GM23338 (cell line): ENCODE results near the gene CDH4. TPM values are rescaled to one million over a fixed set of nuclear protein-coding genes. Genes with fewer than 3 reads are reported as not detected.

Experiments
- ATAC-seq: fragments of 200-7000 bp; cut with Tn5 transposase; 3 replicates; pipeline ENCODE4 v1.9.1; 2020
- DNase-seq: peaks from one replicate; pipeline ENCODE4 v3.0.0-alpha.2; 2015; ENCODE audit warnings: low spot score
- H2AFZ ChIP-seq: fragments of 200-600 bp; sonication (generic); 2 replicates; pipeline ENCODE4 v1.8.0; 2016; ENCODE audit warnings: antibody characterized with exemption, mild to moderate bottlenecking, moderate library complexity
- H3F3A ChIP-seq: fragments of 200-600 bp; sonication (generic); replicated peaks from 2 replicates; pipeline ENCODE4 v1.8.0; 2017; ENCODE audit warnings: antibody characterized with exemption, mixed run types, low read depth
- H3K27ac ChIP-seq: fragments of 200-600 bp; sonication (generic); 2 replicates; pipeline ENCODE4 v1.6.1; 2016; ENCODE audit warnings: low read depth
- H3K27me3 ChIP-seq: fragments of 200-600 bp; sonication (generic); 2 replicates; pipeline ENCODE4 v1.8.0; 2016; ENCODE audit warnings: mild to moderate bottlenecking, mixed run types, moderate library complexity; ENCODE audit not compliant: insufficient read depth
- H3K36me3 ChIP-seq: fragments of 200-600 bp; sonication (generic); 2 replicates; pipeline ENCODE4 v1.8.0; 2016; ENCODE audit warnings: mild to moderate bottlenecking; ENCODE audit not compliant: insufficient read depth
- H3K4me1 ChIP-seq: fragments of 200-600 bp; sonication (generic); 2 replicates; pipeline ENCODE4 v1.8.0; 2016; ENCODE audit warnings: mild to moderate bottlenecking, moderate library complexity; ENCODE audit not compliant: insufficient read depth
- H3K4me2 ChIP-seq: fragments of 200-600 bp; sonication (generic); 2 replicates; pipeline ENCODE4 v1.7.1; 2017; ENCODE audit warnings: mixed run types
- H3K4me3 ChIP-seq: fragments of 200-600 bp; sonication (generic); 2 replicates; pipeline ENCODE4 v1.6.1; 2016; ENCODE audit warnings: mixed run types
- H3K79me2 ChIP-seq: fragments of 200-600 bp; sonication (generic); replicated peaks from 2 replicates; pipeline ENCODE4 v1.8.0; 2017; ENCODE audit warnings: mild to moderate bottlenecking; ENCODE audit not compliant: insufficient read depth
- H3K9me2 ChIP-seq: fragments of 200-600 bp; sonication (generic); 2 replicates; pipeline ENCODE4 v1.8.0; 2017; ENCODE audit not compliant: insufficient read depth
- H4K20me1 ChIP-seq: fragments of 200-600 bp; sonication (generic); replicated peaks from 2 replicates; pipeline ENCODE4 v1.8.0; 2017; ENCODE audit warnings: mild to moderate bottlenecking; ENCODE audit not compliant: insufficient read depth
- H3K27ac Mint-ChIP-seq: 2 replicates; pipeline ENCODE4 v1.8.0; 2020; ENCODE audit warnings: inconsistent platforms, mild to moderate bottlenecking, moderate library complexity, mixed read lengths
- H3K27me3 Mint-ChIP-seq: 3 replicates; pipeline ENCODE4 v1.8.0; 2022; ENCODE audit warnings: low read depth, mild to moderate bottlenecking, moderate library complexity, mixed read lengths, inconsistent platforms; ENCODE audit not compliant: insufficient read depth, poor library complexity
- H3K36me3 Mint-ChIP-seq: 3 replicates; pipeline ENCODE4 v1.8.0; 2021; ENCODE audit warnings: low read depth, mild to moderate bottlenecking, inconsistent platforms, moderate library complexity, mixed read lengths
- H3K4me1 Mint-ChIP-seq: 3 replicates; pipeline ENCODE4 v1.8.0; 2020; ENCODE audit warnings: mild to moderate bottlenecking, inconsistent platforms, mixed read lengths
- H3K4me3 Mint-ChIP-seq: 3 replicates; pipeline ENCODE4 v1.8.0; 2021; ENCODE audit warnings: moderate library complexity, mild to moderate bottlenecking, inconsistent platforms, mixed read lengths
- H3K9me3 Mint-ChIP-seq: 3 replicates; pipeline ENCODE4 v1.8.0; 2020; ENCODE audit warnings: moderate library complexity, mild to moderate bottlenecking, inconsistent platforms, mixed read lengths
- CREB1 ChIP-seq: fragments of 250-450 bp; sonication (Bioruptor Pico); IDR thresholded peaks from 2 replicates; pipeline ENCODE4 v1.5.0; 2020; ENCODE audit warnings: low read depth, mild to moderate bottlenecking, moderate library complexity
- CTCF ChIP-seq, 2 experiments: fragments of 200-600 bp in 1 of 2; sonication (generic) in 1 of 2; conservative IDR thresholded peaks; 2 replicates each; pipeline versions ENCODE4 v1.5.1 to v1.6.1; 2016 to 2017; ENCODE audit warnings: antibody characterized with exemption in 2 of 2, low read depth in 2 of 2, mild to moderate bottlenecking in 2 of 2, moderate library complexity in 1 of 2
- EZH2 ChIP-seq: fragments of 200-600 bp; sonication (generic); IDR thresholded peaks from one replicate; pipeline ENCODE4 v1.8.0; 2017; ENCODE audit warnings: antibody characterized with exemption, mild to moderate bottlenecking, low read depth; ENCODE audit not compliant: unreplicated experiment
- JUNB ChIP-seq: IDR thresholded peaks from one replicate; pipeline ENCODE4 v1.6.1; 2016; ENCODE audit warnings: antibody characterized with exemption; ENCODE audit not compliant: unreplicated experiment
- NANOG ChIP-seq: IDR thresholded peaks from 2 replicates; pipeline ENCODE4 v1.6.1; 2016; ENCODE audit warnings: antibody characterized with exemption, borderline replicate concordance
- POLR2AphosphoS5 ChIP-seq: IDR thresholded peaks from 2 replicates; pipeline ENCODE4 v1.6.1; 2016; ENCODE audit warnings: antibody characterized with exemption, low read depth
- STAT1 ChIP-seq: IDR thresholded peaks from one replicate; pipeline ENCODE4 v1.6.1; 2016; ENCODE audit warnings: antibody characterized with exemption; ENCODE audit not compliant: unreplicated experiment
- ZNF114 ChIP-seq: fragments of 250-450 bp; sonication (Bioruptor Pico); IDR thresholded peaks from 2 replicates; pipeline ENCODE4 v1.5.0; 2020; ENCODE audit warnings: mild to moderate bottlenecking, moderate library complexity
- ZNF331 ChIP-seq: fragments of 250-450 bp; sonication (Bioruptor Pico); IDR thresholded peaks from 2 replicates; pipeline ENCODE4 v1.5.0; 2020; ENCODE audit warnings: low read depth, mild to moderate bottlenecking, moderate library complexity
- ZNF462 ChIP-seq: fragments of 250-450 bp; sonication (Bioruptor Pico); IDR thresholded peaks from 2 replicates; pipeline ENCODE4 v1.5.0; 2020; ENCODE audit warnings: mild to moderate bottlenecking, moderate library complexity
- polyA plus RNA-seq: library from polyadenylated mRNA; unstranded; fragments of >200 nt; fragmentation: Nextera tagmentation; extraction: Ambion mirVana; gene quantifications from 2 replicates; pipeline ENCODE4 v1.2.1, GENCODE V29; 2016
- total RNA-seq: library from RNA; depleted of rRNA; stranded (reverse); fragments of >200 nt; shearing (Covaris generic); gene quantifications from 2 replicates; pipeline ENCODE4 v1.2.3, GENCODE V29; 2014
- TF ChIP-seq, protein P1 (sequence below): IDR thresholded peaks from 2 replicates; pipeline ENCODE4 v1.6.1; 2016; ENCODE audit warnings: antibody characterized with exemption

Gene CDH4
- total and polyA plus RNA-seq, 2 experiments from 2014 or later: 1.2 to 4.2 TPM

DNA sequence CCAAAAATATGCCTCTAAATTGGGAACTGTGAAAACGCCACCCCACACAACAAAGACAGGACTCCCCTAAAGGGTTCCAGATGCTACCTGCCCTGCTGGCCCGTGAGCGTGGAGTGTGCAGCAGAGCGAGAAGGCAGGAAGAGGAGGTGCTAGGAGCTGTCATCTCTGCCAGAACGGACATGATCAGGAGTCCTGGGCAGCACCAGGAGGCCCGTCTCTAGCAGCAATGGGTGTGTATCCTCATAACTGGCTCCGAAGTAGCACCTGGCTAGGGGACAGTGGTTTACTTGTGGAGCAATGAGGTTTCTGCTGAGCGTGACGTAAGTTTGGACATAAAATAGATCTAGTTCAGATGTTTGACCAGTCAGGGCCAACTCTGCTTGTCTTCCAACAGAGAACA lies 226.0 kb downstream of the CDH4 start:
- 0 out of 3 replicates have a peak, but pooled peaks cover 6% of the 10 kb centered on the region for H3K4me1 Mint-ChIP-seq
- H3K36me3 Mint-ChIP-seq: peaks cover 9% of the 10 kb centered on the region; the same call in 2 of the 3 replicates
- H3K4me3 Mint-ChIP-seq: no peak overlapping the region
- Histone ChIP-seq H3K4me1 (peaks cover 4% of the 10 kb centered on the region), H3K27me3 (no peaks in the 10 kb centered on the region), H3K4me2 (no peak overlapping the region), H3K79me2 (no peaks in the 10 kb centered on the region), H4K20me1 (no peaks in the 10 kb centered on the region), H3K36me3 (no peaks in the 10 kb centered on the region), H3K9me2 (no peaks in the 10 kb centered on the region), H3K4me3 (no peak overlapping the region), H3K27ac (no peak overlapping the region), H2AFZ (no peak overlapping the region), H3F3A (no peaks in the 10 kb centered on the region)
- H3K27me3 Mint-ChIP-seq: peaks cover 9% of the 10 kb centered on the region
- ATAC-seq: no peak
- H3K9me3 Mint-ChIP-seq: peaks cover 13% of the 10 kb centered on the region
- DNase-seq: no peak
- H3K27ac Mint-ChIP-seq: no peak overlapping the region
- no peak for TF ChIP-seq CREB1 (CRISPR knock-in tag)

DNA sequence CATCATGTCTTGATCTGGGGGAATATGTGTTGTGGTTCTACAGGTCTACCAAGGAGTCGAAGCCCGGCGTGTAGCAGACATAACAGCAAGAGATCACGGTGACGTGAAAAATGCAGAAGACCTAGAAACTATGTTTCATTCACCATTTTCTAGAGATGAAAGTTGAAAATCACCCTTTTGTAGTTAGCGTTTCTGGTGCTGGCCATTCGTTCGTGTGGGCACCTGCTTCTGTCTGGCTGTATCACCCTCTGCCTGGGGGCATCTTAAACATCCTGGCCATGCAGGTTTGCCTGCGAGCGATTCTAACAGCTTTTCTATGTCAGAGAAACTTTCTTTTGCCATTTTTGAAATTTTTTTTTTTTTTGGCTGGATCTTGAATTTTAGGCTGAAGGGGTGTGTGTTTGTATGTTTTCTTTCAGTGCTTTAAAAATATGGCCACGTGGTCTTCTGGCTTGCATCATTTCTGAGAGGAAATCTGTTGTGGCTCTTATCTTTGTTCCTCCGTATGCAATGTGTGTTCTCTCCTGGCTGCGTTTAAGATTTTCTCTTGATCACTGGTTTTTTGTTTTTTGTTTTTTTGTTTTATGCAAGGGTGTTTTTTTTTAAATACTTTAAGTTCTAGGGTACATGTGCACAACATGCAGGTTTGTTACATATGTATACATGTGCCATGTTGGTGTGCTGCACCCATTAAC lies 226.7 kb downstream of the CDH4 start:
- no peak for ATAC-seq
- Histone ChIP-seq H3K27ac (no peak overlapping the region), H2AFZ (no peak overlapping the region), H3K4me3 (no peak overlapping the region), H4K20me1 (no peaks in the 10 kb centered on the region), H3K36me3 (no peaks in the 10 kb centered on the region), H3K4me1 (peaks cover 4% of the 10 kb centered on the region; the same call in 1 of the 2 replicates), H3K4me2 (no peak overlapping the region), H3K79me2 (no peaks in the 10 kb centered on the region), H3K9me2 (no peaks in the 10 kb centered on the region), H3F3A (no peaks in the 10 kb centered on the region), H3K27me3 (no peaks in the 10 kb centered on the region)
- H3K27ac Mint-ChIP-seq: no peak overlapping the region
- H3K4me1 Mint-ChIP-seq: 0 out of 3 replicates have a peak, but pooled peaks cover 6% of the 10 kb centered on the region
- H3K27me3 Mint-ChIP-seq: peaks cover 9% of the 10 kb centered on the region
- no peak overlapping the region for H3K4me3 Mint-ChIP-seq
- DNase-seq: no peak
- H3K9me3 Mint-ChIP-seq: peaks cover 13% of the 10 kb centered on the region
- peaks cover 9% of the 10 kb centered on the region; the same call in 2 of the 3 replicates for H3K36me3 Mint-ChIP-seq
- TF ChIP-seq POLR2AphosphoS5 (no peak), ZNF114 (CRISPR knock-in tag) (no peak), JUNB (no peak), ZNF462 (CRISPR knock-in tag) (no peak), EZH2 (no peak), CREB1 (CRISPR knock-in tag) (no peak), STAT1 (no peak), NANOG (no peak), ZNF331 (CRISPR knock-in tag) (no peak), CTCF (conservative IDR thresholded peaks at IDR 0.05; ENCODE audit: low read depth in 2 of 2) (no peak)
- TF ChIP-seq, protein P1, sequence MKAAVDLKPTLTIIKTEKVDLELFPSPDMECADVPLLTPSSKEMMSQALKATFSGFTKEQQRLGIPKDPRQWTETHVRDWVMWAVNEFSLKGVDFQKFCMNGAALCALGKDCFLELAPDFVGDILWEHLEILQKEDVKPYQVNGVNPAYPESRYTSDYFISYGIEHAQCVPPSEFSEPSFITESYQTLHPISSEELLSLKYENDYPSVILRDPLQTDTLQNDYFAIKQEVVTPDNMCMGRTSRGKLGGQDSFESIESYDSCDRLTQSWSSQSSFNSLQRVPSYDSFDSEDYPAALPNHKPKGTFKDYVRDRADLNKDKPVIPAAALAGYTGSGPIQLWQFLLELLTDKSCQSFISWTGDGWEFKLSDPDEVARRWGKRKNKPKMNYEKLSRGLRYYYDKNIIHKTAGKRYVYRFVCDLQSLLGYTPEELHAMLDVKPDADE: no peak
